Measurements from ENCODE around the gene MFSD2A. TPM values are rescaled to one million over a fixed set of nuclear protein-coding genes. Genes with fewer than 3 reads are reported as not detected.
"Not testable (repeated sequence)": the region's sequence is repeated elsewhere in the genome, so short reads cannot be mapped to it uniquely, and the experiment has no call there.

Gene MFSD2A
- total RNA-seq, 1 donor from 2014 or later: 0.84 TPM

DNA sequence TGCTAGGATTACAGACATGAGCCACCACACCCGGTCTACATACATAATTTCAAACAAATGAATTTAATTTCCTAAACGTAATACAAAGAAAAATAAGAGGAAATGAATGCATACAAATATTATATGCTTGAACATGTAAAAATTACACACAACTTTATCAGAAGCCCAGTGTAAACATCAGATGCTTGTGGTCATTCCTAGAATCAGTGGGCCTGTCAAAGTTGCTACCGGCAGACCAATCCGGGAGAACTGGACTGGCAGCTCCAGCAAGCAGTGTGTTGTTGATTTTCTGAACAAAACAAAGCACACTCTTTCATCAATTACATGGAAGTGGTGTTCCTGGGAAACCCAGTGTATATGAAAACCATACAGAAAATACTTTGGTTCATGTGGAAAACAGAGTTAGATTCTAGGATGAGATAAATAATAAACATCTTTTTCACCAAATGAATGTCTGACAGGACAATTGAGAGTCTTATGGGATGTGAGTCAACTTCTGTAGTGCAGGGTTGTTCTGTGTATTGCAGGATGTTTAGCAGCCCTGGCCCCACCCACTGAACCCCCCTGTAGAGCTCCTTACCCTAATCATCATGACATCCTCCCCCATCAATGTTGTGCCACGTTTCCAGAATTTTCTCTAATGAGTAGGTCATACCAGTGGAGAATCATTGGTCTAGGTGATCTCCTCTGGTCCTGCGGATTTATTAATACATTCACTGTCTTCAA is 33.8 kb downstream of the MFSD2A start:
- no peak for DNase-seq
- intact Hi-C loops (cut with micrococcal nuclease): no loop called here

DNA sequence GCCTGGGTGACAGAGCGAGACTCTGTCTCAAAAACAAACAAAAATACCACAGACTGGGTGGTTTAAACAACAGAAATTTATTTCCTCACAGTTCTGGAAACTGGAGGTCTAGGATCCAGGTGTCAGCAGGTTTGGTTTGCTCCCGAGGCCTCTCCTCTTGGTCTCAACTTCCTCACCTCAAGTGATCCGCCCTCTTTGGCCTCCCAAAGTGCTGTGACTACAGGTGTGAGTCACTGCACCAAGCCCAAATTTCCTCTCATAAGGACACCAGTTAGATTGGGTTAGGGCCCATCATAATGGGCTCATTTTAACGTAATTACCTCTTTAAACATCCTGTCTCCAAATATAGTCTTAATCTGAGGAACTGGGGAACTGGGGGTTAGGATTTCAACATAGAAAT is 35.5 kb downstream of the MFSD2A start:
- ATAC-seq (no peak), DNase-seq (no peak)
- intact Hi-C loops (cut with micrococcal nuclease): no loop called here

More for the DNA sequence above, 33.8 kb downstream of the MFSD2A start:
- ATAC-seq: no peak

- DNase-seq (no peak), ATAC-seq (no peak)
- intact Hi-C loops (cut with micrococcal nuclease): no loop called here
These were observed 37.3 kb downstream of the MFSD2A start for GRCh38 chr1:39992234-39992633.

DNA sequence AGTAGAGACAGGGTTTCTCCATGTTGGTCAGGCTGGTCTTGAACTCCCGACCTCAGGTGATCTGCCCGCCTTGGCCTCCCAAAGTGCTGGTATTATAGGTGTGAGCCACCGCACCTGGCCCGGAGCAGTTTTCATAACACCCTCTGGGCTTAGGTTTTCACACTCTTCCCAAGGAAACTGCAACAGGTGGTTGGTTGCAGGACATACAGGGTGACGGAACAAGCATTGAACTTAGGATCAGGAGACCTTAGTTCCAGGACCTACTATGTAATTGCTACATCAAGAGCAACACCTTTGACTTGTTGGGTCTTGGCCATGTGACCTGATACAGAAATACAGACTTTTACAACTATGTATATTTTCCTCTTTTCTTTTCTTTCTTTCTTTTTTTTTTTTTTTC is 37.9 kb downstream of the MFSD2A start:
- intact Hi-C loops (cut with micrococcal nuclease): no loop called here
- ATAC-seq: no peak
- DNase-seq: no peak

DNA sequence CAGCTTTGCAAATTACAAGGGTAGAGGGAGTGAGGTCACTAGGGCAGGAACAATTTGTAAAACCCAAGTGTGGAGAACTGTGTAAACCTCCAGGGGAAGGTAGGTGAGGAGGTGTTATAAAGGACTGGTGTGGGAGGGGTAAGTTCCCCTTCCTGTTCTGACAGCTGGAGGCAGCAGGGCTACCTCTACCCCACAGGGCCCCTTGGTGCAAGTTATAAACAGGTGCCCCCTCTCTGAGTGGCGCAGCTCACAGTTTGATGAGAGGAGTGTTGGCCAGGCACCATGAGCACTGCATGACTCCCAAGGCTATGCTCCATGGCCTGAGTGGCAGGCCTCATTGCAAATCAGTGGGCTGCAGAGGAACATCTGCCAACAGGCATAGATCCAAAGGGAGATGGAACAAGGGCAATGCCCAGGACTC is 41.0 kb downstream of the MFSD2A start:
- no peak for ATAC-seq
- intact Hi-C loops (cut with micrococcal nuclease): no loop called here
- DNase-seq: no peak

DNA sequence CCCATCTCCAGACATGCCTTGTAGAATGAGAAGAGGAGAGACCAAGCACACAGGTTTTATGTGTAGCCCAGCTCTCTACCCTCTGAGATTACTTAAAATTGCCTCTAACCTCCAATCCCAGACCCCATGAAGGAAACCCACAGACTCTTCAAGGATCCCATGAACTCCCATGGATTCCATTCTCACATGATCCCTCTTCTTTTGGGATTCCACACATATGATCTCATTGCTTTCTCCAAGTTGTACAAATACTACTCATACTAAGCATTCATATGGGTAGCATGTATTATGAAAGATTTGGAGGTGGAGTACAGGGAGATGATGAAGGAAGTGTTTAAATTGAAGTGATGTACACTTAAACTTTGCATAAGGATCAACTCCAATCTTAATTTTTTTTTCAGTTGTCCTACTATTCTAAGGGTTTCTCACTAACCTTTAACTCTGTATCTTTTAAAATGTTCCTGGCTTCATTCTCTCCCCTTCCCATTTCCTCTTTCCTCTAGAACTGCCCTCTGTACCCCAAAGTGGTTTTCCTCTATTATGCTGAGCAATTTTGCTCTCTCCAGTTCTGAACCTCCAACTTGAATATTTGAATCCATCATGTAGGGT is 41.6 kb downstream of the MFSD2A start:
- intact Hi-C loops (cut with micrococcal nuclease): no loop called here
- DNase-seq (no peak), ATAC-seq (no peak)

DNA sequence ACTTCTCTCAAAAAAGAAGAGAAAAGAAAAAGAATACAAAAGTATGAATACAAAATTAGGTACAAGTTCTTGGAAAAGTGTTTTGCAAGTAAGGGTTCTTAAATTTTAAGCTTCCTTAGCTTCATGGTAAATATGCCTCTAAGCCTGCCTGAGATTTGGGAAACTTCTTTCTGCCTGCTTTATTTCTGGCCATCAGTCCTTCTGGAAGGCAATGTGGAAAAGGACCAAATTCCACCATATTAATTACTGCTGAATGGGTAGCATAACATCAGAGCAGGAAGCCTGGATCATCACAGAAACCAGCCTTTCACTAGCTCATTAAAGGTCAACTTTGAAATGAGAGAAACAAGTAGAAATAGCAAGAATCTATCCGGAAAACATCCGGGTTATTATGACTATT is 46.5 kb downstream of the MFSD2A start:
- DNase-seq (no peak), ATAC-seq (no peak)
- intact Hi-C loops (cut with micrococcal nuclease): no loop called here

GRCh38 chr1:40003156-40004093 is 48.5 kb downstream of the MFSD2A start:
- DNase-seq: no peak

DNA sequence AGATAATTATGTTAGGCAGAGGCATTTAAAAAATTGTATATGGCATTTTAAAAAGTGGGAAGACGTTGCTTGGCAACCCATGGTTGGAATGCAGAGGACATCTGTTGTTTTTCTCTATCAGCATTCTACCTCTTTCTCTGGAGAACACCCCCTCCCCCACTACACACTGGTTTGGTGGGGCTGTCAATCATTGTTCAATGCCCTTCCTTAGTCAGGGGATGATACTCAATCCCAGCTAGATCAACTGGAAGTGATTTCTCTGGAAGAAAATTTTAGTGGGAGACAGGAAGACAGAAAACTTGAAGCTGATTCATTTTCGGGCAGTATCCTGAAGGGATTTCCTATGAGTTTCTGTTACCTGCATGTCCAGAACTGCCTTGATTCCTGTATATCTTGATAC is 49.9 kb downstream of the MFSD2A start:
- DNase-seq: no peak
- ATAC-seq: no peak
- intact Hi-C loops (cut with micrococcal nuclease): no loop called here

More at GRCh38 chr1:40003156-40004093, 48.5 kb downstream of the MFSD2A start:
- no peak for ATAC-seq
- intact Hi-C loops (cut with micrococcal nuclease): no loop called here

DNA sequence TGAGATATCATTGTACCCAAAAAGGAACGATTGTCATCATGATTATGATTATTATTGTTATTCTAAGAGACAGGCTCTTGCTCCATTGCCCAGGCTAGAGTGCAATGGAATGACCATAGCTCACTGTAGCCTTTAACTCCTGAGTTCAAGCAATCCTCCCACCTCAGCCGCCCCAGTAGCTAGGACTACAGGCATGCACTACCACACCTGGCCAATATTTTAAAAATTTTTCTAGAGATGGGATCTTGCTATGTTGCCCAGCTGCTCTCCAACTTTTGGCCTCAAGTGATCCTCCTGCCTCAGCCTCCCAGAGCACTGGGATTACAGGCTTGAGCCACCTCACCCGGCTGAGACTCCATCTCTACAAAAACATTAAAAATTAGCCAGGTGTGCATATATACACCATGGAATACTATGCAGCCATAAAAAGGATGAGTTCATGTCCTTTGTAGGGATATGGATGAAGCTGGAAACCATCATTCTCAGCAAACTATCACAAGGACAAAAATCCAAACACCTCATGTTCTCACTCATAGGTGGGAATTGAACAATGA is 52.6 kb downstream of the MFSD2A start:
- ATAC-seq; intact Hi-C loops (cut with micrococcal nuclease); DNase-seq: not testable (repeated sequence)

DNA sequence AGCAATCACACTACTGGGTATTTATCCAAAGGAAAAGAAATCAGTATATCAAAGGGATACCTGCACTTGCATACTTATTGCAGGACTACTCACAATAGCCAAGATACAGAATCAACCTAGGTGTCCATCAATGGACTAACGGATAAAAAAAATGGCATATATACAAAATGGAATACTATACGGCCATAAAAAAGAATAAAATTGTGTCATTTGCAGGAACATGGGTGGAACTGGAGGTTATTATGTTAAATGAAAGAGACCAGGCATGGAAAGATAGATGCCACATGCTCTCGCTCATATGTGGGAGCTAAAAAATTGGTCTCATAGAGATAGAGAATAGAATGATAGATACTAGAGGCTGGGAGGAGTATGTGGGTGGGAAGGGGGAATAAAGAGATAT is 56.3 kb downstream of the MFSD2A start:
- ATAC-seq (no peak), DNase-seq (no peak)
- intact Hi-C loops (cut with micrococcal nuclease): no loop called here

- ATAC-seq: no peak
- DNase-seq: no peak
- intact Hi-C loops (cut with micrococcal nuclease): no loop called here
These were observed 59.3 kb downstream of the MFSD2A start for GRCh38 chr1:40014253-40014706.

- DNase-seq (no peak), ATAC-seq (no peak)
- intact Hi-C loops (cut with micrococcal nuclease): no loop called here
These were observed 60.1 kb downstream of the MFSD2A start for GRCh38 chr1:40014812-40015594.

- DNase-seq (no peak), ATAC-seq (no peak)
- intact Hi-C loops (cut with micrococcal nuclease): no loop called here
These were observed 63.1 kb downstream of the MFSD2A start for GRCh38 chr1:40017951-40018575.

Measured in left ventricle myocardium superior (tissue), 1 donor.